Activated naive CD8-positive, alpha-beta T cell treated with anti-CD3 and anti-CD28 coated beads, Interleukin-2, amount 50 U/mL, for 24 hours (primary cell): Measurements from ENCODE around the gene USP17L10.
"Not testable (repeated sequence)": the region's sequence is repeated elsewhere in the genome, so short reads cannot be mapped to it uniquely, and the experiment has no call there.

Experiments used
- ATAC-seq: fragments of 150-1000 bp; cut with Tn5 transposase; one replicate; pipeline ENCODE4 v1.10.0; 2021
- DNase-seq: peaks from one replicate; pipeline ENCODE4 v3.0.0; 2021
- H3K27ac Mint-ChIP-seq: one replicate; pipeline ENCODE4 v1.8.0; 2021; ENCODE audit warnings: mild to moderate bottlenecking, mixed read lengths
- H3K27me3 Mint-ChIP-seq: one replicate; pipeline ENCODE4 v1.8.0; 2021; ENCODE audit warnings: mixed read lengths
- H3K36me3 Mint-ChIP-seq: one replicate; pipeline ENCODE4 v1.8.0; 2021; ENCODE audit warnings: low read depth, mixed read lengths
- H3K4me1 Mint-ChIP-seq: one replicate; pipeline ENCODE4 v1.8.0; 2021; ENCODE audit warnings: mixed read lengths
- H3K4me3 Mint-ChIP-seq: one replicate; pipeline ENCODE4 v1.8.0; 2021; ENCODE audit warnings: mild to moderate bottlenecking, moderate library complexity, mixed read lengths
- H3K9me3 Mint-ChIP-seq: one replicate; pipeline ENCODE4 v1.8.0; 2021; ENCODE audit warnings: mixed read lengths

Gene USP17L10

DNA sequence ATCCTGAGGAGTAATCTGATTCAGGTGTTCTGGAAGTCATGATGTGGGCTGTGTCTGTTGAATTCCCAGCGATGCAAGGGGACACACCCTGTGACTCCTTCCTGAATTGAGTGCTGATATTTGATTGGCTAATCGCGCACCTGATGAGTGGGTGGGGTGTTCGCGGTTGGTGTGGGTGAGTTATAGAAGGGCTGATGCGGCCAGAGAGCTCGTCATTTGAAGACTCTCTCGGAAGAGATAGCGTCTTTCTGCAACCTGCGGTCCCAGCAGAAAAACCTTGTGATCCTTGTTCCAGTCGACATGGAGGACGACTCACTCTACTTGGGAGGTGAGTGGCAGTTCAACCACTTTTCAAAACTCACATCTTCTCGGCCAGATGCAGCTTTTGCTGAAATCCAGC lies at the start of gene USP17L10:
TSS of gene USP17L10 (plus strand) at position 301 of the 400 bp plus-strand sequence. CDS start at position 301, 0 bp downstream.
- not testable (repeated sequence) for H3K27ac Mint-ChIP-seq, H3K27me3 Mint-ChIP-seq, ATAC-seq, H3K36me3 Mint-ChIP-seq, H3K9me3 Mint-ChIP-seq, H3K4me1 Mint-ChIP-seq, H3K4me3 Mint-ChIP-seq, DNase-seq

DNA sequence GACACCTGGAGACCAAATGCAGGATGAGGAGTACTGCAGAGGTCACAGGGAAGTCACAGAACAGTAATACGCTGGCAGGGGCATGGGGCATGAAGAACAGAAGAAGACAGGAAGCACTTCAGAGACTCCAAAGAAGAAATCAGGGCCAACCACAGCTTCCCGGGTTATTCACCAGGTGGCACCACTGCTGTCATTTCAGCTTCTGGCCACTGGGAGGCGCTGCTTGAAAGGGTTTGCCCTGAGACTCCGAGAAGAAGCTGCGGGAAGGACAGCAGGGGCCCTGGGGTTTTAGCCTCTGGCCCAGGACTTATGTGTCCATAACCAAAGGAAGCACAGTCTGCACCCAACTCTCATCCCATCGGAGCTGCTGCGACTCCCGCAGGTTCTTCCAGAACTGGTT lies 44.5 kb upstream of the USP17L10 start:
- not testable (repeated sequence) for ATAC-seq, H3K27me3 Mint-ChIP-seq, H3K36me3 Mint-ChIP-seq, H3K4me3 Mint-ChIP-seq, DNase-seq, H3K27ac Mint-ChIP-seq, H3K9me3 Mint-ChIP-seq, H3K4me1 Mint-ChIP-seq

- H3K4me3 Mint-ChIP-seq, H3K4me1 Mint-ChIP-seq: not testable (repeated sequence)
Measured at GRCh38 chr4:9169791-9170459, 40.5 kb upstream of the USP17L10 start, which contains the start of gene FAM90A26. Gene FAM90A26 (plus strand): TSS chr4:9170409. CDS start chr4:9173173, 2,764 bp downstream.

GRCh38 chr4:9214701-9215100 lies 4.2 kb downstream of the USP17L10 start:
- not testable (repeated sequence) for H3K9me3 Mint-ChIP-seq, H3K36me3 Mint-ChIP-seq, H3K27me3 Mint-ChIP-seq, H3K27ac Mint-ChIP-seq, H3K4me3 Mint-ChIP-seq, H3K4me1 Mint-ChIP-seq, ATAC-seq
- DNase-seq = peak; percentile 0

More at GRCh38 chr4:9169791-9170459, 40.5 kb upstream of the USP17L10 start, which contains the start of gene FAM90A26:
- H3K36me3 Mint-ChIP-seq, H3K27me3 Mint-ChIP-seq, H3K27ac Mint-ChIP-seq, ATAC-seq, DNase-seq, H3K9me3 Mint-ChIP-seq: not testable (repeated sequence)

DNA sequence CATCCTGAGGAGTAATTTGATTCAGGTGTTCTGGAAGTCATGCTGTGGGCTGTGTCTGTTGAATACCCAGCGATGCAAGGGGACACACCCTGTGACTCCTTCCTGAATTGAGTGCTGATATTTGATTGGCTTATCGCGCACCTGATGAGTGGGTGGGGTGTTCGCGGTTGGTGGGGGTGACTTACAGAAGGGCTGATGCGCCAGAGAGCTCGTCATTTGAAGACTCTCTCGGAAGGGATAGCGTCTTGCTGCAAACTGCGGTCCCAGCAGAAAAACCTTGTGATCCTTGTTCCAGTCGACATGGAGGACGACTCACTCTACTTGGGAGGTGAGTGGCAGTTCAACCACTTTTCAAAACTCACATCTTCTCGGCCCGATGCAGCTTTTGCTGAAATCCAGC lies 4.6 kb downstream of the USP17L10 start, which contains the start of gene USP17L11:
TSS of gene USP17L11 (plus strand) at position 301 of the 400 bp plus-strand sequence. CDS start at position 301, 0 bp downstream.
- H3K4me3 Mint-ChIP-seq, H3K27ac Mint-ChIP-seq, ATAC-seq, DNase-seq, H3K27me3 Mint-ChIP-seq, H3K9me3 Mint-ChIP-seq, H3K4me1 Mint-ChIP-seq, H3K36me3 Mint-ChIP-seq: not testable (repeated sequence)

GRCh38 chr4:9219852-9220251 lies 9.4 kb downstream of the USP17L10 start, which contains the start of gene USP17L12:
Gene USP17L12 (plus strand): TSS chr4:9220152. CDS start chr4:9220152, 0 bp downstream.
- H3K36me3 Mint-ChIP-seq, H3K27ac Mint-ChIP-seq, H3K9me3 Mint-ChIP-seq, DNase-seq, H3K4me1 Mint-ChIP-seq, H3K27me3 Mint-ChIP-seq, H3K4me3 Mint-ChIP-seq, ATAC-seq: not testable (repeated sequence)

GRCh38 chr4:9224596-9224995 lies 14.1 kb downstream of the USP17L10 start, which contains the start of gene USP17L13:
Gene USP17L13 (plus strand): TSS chr4:9224896. CDS start chr4:9224896, 0 bp downstream.
- not testable (repeated sequence) for H3K4me1 Mint-ChIP-seq, H3K36me3 Mint-ChIP-seq, H3K9me3 Mint-ChIP-seq, H3K27ac Mint-ChIP-seq, DNase-seq, H3K27me3 Mint-ChIP-seq, H3K4me3 Mint-ChIP-seq, ATAC-seq

DNA sequence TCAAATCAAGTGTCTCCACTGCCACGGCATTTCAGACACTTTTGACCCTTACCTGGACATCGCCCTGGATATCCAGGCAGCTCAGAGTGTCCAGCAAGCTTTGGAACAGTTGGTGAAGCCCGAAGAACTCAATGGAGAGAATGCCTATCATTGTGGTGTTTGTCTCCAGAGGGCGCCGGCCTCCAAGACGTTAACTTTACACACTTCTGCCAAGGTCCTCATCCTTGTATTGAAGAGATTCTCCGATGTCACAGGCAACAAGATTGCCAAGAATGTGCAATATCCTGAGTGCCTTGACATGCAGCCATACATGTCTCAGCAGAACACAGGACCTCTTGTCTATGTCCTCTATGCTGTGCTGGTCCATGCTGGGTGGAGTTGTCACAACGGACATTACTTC lies 19.8 kb downstream of the USP17L10 start:
- not testable (repeated sequence) for H3K4me3 Mint-ChIP-seq, H3K27me3 Mint-ChIP-seq, H3K27ac Mint-ChIP-seq, ATAC-seq, H3K36me3 Mint-ChIP-seq, H3K4me1 Mint-ChIP-seq, DNase-seq, H3K9me3 Mint-ChIP-seq

DNA sequence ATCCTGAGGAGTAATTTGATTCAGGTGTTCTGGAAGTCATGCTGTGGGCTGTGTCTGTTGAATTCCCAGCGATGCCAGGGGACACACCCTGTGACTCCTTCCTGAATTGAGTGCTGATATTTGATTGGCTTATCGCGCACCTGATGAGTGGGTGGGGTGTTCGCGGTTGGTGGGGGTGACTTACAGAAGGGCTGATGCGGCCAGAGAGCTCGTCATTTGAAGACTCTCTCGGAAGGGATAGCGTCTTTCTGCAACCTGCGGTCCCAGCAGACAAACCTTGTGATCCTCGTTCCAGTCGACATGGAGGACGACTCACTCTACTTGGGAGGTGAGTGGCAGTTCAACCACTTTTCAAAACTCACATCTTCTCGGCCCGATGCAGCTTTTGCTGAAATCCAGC lies 23.6 kb downstream of the USP17L10 start, which contains the start of gene USP17L15:
TSS of gene USP17L15 (plus strand) at position 301 of the 400 bp plus-strand sequence. CDS start at position 301, 0 bp downstream.
- not testable (repeated sequence) for H3K36me3 Mint-ChIP-seq, H3K4me1 Mint-ChIP-seq, H3K4me3 Mint-ChIP-seq, H3K9me3 Mint-ChIP-seq, DNase-seq, H3K27ac Mint-ChIP-seq, H3K27me3 Mint-ChIP-seq, ATAC-seq

GRCh38 chr4:9238461-9238860 lies 28.0 kb downstream of the USP17L10 start:
- DNase-seq, H3K36me3 Mint-ChIP-seq, H3K4me3 Mint-ChIP-seq: not testable (repeated sequence)

GRCh38 chr4:9243579-9243978 lies 33.1 kb downstream of the USP17L10 start, which contains the start of gene USP17L17:
Gene USP17L17 (plus strand): TSS chr4:9243879. CDS start chr4:9243879, 0 bp downstream.
- H3K4me3 Mint-ChIP-seq, H3K9me3 Mint-ChIP-seq, DNase-seq, H3K36me3 Mint-ChIP-seq, H3K27me3 Mint-ChIP-seq, H3K27ac Mint-ChIP-seq, H3K4me1 Mint-ChIP-seq, ATAC-seq: not testable (repeated sequence)

More at GRCh38 chr4:9238461-9238860, 28.0 kb downstream of the USP17L10 start:
- not testable (repeated sequence) for H3K27ac Mint-ChIP-seq, H3K4me1 Mint-ChIP-seq, H3K27me3 Mint-ChIP-seq, H3K9me3 Mint-ChIP-seq, ATAC-seq

DNA sequence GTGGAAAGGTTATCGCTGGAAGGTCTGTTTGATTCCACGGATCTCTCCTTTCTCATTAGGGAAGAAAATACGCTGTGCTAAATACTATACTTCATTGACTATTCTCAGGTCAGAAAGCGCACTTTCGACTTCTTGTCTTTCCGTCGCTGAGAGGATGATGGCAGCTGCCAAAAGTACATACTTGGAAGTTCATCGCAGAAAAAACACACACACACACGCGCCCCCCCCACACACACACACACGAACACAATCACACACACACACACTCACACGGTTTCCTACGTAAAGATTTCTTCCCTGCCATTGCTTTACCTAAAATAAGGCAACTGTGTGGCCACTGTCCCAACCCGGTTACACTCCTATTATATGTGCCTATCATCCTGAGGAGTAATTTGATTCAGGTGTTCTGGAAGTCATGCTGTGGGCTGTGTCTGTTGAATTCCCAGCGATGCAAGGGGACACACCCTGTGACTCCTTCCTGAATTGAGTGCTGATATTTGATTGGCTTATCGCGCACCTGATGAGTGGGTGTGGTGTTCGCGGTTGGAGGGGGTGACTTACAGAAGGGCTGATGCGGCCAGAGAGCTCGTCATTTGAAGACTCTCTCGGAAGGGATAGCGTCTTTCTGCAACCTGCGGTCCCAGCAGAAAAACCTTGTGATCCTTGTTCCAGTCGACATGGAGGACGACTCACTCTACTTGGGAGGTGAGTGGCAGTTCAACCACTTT lies 37.7 kb downstream of the USP17L10 start, which contains the start of gene USP17L18:
TSS of gene USP17L18 (plus strand) at position 678 of the 728 bp plus-strand sequence. CDS start at position 678, 0 bp downstream.
- DNase-seq, H3K9me3 Mint-ChIP-seq, ATAC-seq, H3K27ac Mint-ChIP-seq, H3K4me1 Mint-ChIP-seq, H3K27me3 Mint-ChIP-seq, H3K4me3 Mint-ChIP-seq, H3K36me3 Mint-ChIP-seq: not testable (repeated sequence)

GRCh38 chr4:9253078-9253477 lies 42.6 kb downstream of the USP17L10 start, which contains the start of gene USP17L19:
Gene USP17L19 (plus strand): TSS chr4:9253378. CDS start chr4:9253378, 0 bp downstream.
- not testable (repeated sequence) for ATAC-seq, H3K27me3 Mint-ChIP-seq

DNA sequence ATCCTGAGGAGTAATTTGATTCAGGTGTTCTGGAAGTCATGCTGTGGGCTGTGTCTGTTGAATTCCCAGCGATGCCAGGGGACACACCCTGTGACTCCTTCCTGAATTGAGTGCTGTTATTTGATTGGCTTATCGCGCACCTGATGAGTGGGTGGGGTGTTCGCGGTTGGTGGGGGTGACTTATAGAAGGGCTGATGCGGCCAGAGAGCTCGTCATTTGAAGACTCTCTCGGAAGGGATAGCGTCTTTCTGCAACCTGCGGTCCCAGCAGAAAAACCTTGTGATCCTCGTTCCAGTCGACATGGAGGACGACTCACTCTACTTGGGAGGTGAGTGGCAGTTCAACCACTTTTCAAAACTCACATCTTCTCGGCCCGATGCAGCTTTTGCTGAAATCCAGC lies 47.4 kb downstream of the USP17L10 start, which contains the start of gene USP17L20:
TSS of gene USP17L20 (plus strand) at position 301 of the 400 bp plus-strand sequence. CDS start at position 301, 0 bp downstream.
- H3K36me3 Mint-ChIP-seq, H3K27ac Mint-ChIP-seq, DNase-seq, H3K27me3 Mint-ChIP-seq, H3K4me3 Mint-ChIP-seq, H3K9me3 Mint-ChIP-seq, ATAC-seq, H3K4me1 Mint-ChIP-seq: not testable (repeated sequence)

More at GRCh38 chr4:9253078-9253477, 42.6 kb downstream of the USP17L10 start, which contains the start of gene USP17L19:
- H3K9me3 Mint-ChIP-seq, H3K27ac Mint-ChIP-seq, DNase-seq, H3K4me3 Mint-ChIP-seq, H3K36me3 Mint-ChIP-seq, H3K4me1 Mint-ChIP-seq: not testable (repeated sequence)
